Mucosa of descending colon (tissue), 3 donors: Measurements from ENCODE around the gene ANKRD6. TPM values are rescaled to one million over a fixed set of nuclear protein-coding genes. Genes with fewer than 3 reads are reported as not detected.

Experiments
- ATAC-seq: fragments of 200-7000 bp; cut with Tn5 transposase; one replicate; pipeline ENCODE4 v1.9.1; 2020; ENCODE audit warnings: mild to moderate bottlenecking, moderate library complexity
- DNase-seq, 3 donors: peaks; one replicate each; pipeline ENCODE4 v3.0.0-alpha.2; 2020
- H3K36me3 ChIP-seq: fragments of 200-600 bp; one replicate; pipeline ENCODE4 v1.8.0; 2021; ENCODE audit warnings: low read depth, mild to moderate bottlenecking
- H3K4me1 ChIP-seq: fragments of 200-600 bp; one replicate; pipeline ENCODE4 v1.8.0; 2021; ENCODE audit warnings: low read depth, mild to moderate bottlenecking
- H3K4me3 ChIP-seq: fragments of 200-600 bp; one replicate; pipeline ENCODE4 v1.8.0; 2021; ENCODE audit warnings: mild to moderate bottlenecking
- H3K9me3 ChIP-seq: fragments of 200-600 bp; one replicate; pipeline ENCODE4 v1.8.0; 2021; ENCODE audit warnings: mild to moderate bottlenecking
- intact Hi-C, 2 donors: fragments of 100-400 bp; cut with DNase I in 1 of 2; cut with micrococcal nuclease in 1 of 2; formaldehyde crosslinking; loops; one replicate each; pipeline versions ENCODE4 v1.11.0 to v1.11.1; 2022; cut with DNase I, micrococcal nuclease
- total RNA-seq, 3 donors: library from RNA; stranded (reverse); fragmentation: NEBNext Ultra II Directional in 2 of 3; extraction: Animal tissue kit (Norgen Biotek cat#: 25700) in 2 of 3; gene quantifications; one replicate each; pipeline versions ENCODE4 v1.2.1 to v1.2.4, GENCODE V29; 2021 to 2023
- TF ChIP-seq, protein P1 (sequence below): fragments of 200-600 bp; IDR thresholded peaks from one replicate; pipeline ENCODE4 v1.8.0; 2022; ENCODE audit warnings: antibody characterized with exemption, mild to moderate bottlenecking
- donor health status: DM: no; HTN: no; CAD: no; lungs with moderate emphysema.
- donor health status: DM: no; HTN: no; CAD: no.
- donor health status: DM: no; HTN: yes; CAD: no.

Gene ANKRD6
- total RNA-seq, 3 donors from 2014 or later = 1.8 to 10.9 (median 2.8) TPM

DNA sequence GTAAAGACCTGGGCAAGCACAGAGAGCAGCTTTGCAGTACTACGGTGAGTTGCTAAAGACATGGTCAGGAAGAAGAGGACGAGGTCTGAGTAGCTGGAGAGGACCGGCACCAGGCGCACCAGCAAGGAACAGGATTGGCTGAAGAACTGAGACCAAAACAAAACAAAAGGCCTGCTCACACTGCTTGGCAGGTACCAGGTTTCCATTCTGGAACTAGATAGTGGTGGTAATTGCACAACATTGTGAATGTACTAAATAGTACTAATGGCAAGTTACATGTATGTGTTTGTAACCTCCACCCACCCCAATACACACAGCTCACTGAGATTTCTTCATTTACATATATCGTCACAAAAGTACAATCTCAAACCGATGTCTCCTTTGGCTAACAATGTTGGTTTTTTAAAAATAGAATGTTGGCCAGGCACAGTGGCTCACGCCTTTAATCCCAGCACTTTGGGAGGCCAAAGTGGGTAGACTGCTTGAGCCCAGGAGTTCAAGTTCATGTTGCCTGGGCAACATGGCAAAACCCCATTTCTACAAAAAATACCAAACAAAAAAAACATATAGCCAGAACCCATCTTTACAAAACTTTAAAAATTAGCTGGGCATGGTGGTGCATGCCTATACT is 238.1 kb downstream of the ANKRD6 start:
- DNase-seq = no peak
- ATAC-seq = no peak
- H3K4me1 ChIP-seq = no peaks in the 10 kb centered on the region
- TF ChIP-seq, protein P1, sequence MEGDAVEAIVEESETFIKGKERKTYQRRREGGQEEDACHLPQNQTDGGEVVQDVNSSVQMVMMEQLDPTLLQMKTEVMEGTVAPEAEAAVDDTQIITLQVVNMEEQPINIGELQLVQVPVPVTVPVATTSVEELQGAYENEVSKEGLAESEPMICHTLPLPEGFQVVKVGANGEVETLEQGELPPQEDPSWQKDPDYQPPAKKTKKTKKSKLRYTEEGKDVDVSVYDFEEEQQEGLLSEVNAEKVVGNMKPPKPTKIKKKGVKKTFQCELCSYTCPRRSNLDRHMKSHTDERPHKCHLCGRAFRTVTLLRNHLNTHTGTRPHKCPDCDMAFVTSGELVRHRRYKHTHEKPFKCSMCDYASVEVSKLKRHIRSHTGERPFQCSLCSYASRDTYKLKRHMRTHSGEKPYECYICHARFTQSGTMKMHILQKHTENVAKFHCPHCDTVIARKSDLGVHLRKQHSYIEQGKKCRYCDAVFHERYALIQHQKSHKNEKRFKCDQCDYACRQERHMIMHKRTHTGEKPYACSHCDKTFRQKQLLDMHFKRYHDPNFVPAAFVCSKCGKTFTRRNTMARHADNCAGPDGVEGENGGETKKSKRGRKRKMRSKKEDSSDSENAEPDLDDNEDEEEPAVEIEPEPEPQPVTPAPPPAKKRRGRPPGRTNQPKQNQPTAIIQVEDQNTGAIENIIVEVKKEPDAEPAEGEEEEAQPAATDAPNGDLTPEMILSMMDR = no peak
- H3K36me3 ChIP-seq = peaks cover 8% of the 10 kb centered on the region
- H3K4me3 ChIP-seq = no peak overlapping the region
- H3K9me3 ChIP-seq = no peaks in the 10 kb centered on the region
- intact Hi-C loops = no loop called here

DNA sequence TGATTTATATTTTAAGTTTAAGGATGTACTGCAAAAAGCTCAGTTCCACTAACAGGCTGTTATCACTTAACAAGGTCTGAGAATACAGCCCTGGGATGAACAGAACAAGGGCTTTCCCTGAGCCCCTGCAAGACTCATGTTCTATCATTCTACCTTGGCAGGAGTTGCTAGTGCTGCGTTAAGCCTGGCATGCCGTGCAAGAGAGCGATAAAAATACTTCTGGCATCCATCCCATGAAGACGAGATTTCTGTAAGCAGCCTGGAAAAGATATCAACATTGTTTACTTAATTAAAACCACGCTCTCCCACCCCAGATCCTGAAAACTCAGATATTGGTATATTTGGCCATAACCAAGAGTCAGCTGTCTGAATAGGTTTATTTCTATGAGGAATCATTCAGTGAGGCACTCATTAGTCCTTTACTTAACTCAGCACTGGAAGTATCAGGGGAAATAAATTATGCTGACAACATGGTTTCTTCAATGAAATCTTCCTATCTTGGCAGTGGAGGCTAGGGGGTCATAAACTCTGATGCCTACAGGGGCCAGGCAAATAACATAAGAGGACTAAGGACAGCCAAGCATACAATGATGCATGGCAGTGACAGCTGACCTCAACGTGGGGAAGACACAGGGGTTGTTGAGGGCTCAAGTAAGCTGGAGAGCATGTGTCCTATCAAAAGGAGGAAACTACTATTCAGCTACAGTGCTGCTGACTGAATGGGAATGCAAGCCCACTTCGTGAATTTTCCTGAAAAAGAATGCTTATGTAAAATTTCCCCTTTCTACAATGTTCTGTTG is 243.2 kb downstream of the ANKRD6 start:
- Histone ChIP-seq H3K4me3 (no peak overlapping the region), H3K4me1 (no peaks in the 10 kb centered on the region), H3K9me3 (no peaks in the 10 kb centered on the region), H3K36me3 (peaks cover 13% of the 10 kb centered on the region)
- intact Hi-C loops = no loop called here
- ATAC-seq (no peak), DNase-seq (no peak)
- TF ChIP-seq, protein P1 = no peak

DNA sequence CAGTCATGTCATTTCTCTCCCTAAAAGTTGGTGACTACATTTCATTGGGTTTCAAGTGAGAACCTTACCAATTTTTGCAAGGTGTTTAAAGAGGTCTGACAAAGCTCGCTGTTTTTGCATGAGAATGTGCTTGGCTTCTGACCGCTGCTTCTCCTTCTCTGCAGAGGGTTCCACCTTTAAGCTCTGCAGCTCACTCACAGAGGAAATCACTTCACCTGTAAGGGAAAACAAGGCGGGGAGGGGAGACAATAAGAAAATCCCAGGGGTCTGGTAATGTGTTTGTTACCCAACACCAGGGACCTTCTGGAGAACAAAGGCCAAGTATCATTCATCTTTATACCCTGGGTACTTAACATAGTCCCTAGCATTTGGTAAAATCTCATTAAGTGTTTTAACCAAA is 245.6 kb downstream of the ANKRD6 start:
- Histone ChIP-seq H3K4me3 (no peak overlapping the region), H3K9me3 (no peaks in the 10 kb centered on the region), H3K36me3 (peaks cover 8% of the 10 kb centered on the region), H3K4me1 (no peaks in the 10 kb centered on the region)
- DNase-seq = no peak
- TF ChIP-seq, protein P1 = no peak
- ATAC-seq = no peak
- intact Hi-C loops = no loop called here

DNA sequence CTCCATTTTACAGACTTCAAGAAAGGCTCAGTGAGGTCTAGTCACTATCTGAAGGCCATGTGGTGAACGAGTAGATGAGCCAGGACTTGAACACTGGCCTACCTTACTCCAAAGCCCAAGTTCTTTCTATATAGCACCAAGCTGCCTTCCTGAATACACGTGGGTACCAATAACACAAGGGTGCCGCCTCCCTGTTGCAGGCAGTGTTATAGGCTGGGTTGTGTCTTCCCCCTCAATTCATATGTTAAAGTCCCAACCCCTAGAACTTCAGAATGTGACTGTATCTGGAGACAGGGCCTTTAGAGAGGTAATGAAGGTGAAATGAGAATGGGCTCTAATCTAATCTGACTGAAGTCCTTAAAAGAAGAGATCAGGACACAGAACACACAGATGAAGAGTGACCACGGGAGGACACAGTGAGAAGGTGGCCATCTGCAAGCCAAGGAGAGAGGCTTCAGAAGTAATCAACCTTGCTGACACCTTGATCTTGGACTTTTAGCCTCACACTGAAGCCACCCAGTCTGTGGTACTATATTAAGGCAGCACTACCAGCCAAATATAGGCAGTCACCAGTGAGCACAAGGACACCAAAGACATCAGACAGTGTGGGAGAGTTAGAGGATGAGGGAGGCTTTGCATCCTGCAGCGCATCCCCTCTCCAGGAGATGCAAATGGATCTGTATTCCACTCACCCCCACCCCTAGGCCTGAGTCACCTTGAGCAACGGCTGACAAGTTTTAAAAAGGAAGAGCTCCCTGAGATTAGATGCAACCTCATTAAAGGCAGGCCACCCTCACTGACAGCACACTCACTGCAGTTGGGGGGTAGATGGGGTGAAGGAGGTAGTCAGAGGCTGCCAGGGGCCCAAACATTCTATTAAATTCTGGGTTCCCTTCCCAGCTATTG is 246.5 kb downstream of the ANKRD6 start:
- intact Hi-C loops = no loop called here
- Histone ChIP-seq H3K4me3 (no peak overlapping the region), H3K4me1 (no peaks in the 10 kb centered on the region), H3K36me3 (peaks cover 5% of the 10 kb centered on the region), H3K9me3 (no peaks in the 10 kb centered on the region)
- DNase-seq (no peak), ATAC-seq (no peak)
- TF ChIP-seq, protein P1 = no peak

DNA sequence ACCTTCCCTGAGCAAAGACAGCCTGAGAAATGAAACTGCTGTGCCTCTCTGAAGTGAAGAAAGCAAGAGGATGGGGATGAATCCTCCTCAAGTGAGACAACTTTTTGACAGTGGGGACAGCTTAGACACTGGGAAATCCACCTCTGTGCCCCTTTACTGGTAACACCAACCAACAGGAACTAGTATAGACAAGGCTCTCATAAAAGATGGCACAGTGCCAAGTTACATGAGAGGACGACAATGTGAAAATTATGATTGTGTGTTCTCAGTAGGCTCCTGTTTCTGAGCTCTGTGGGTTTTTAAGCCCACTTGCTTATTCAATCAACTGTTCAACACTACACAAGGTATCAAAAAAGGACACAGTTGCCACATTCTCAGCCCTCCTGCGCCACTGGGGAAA is 247.2 kb downstream of the ANKRD6 start:
- no peak for ATAC-seq
- TF ChIP-seq, protein P1 = no peak
- intact Hi-C loops = no loop called here
- peak in 1 of 3 donors; percentile 12 for DNase-seq
- Histone ChIP-seq H3K4me3 (no peak overlapping the region), H3K4me1 (no peaks in the 10 kb centered on the region), H3K36me3 (peaks cover 5% of the 10 kb centered on the region), H3K9me3 (no peaks in the 10 kb centered on the region)
